Mammary microvascular endothelial cell (primary cell): ENCODE results near the gene HMHB1. TPM values are rescaled to one million over a fixed set of nuclear protein-coding genes. Genes with fewer than 3 reads are reported as not detected.

Source experiments
- total RNA-seq: library from RNA; depleted of rRNA; stranded (reverse); fragments of >200 nt; gene quantifications from 2 replicates; pipeline ENCODE4 v1.2.3, GENCODE V29; 2015

Gene HMHB1
- not detected in 2 replicates for total RNA-seq

DNA sequence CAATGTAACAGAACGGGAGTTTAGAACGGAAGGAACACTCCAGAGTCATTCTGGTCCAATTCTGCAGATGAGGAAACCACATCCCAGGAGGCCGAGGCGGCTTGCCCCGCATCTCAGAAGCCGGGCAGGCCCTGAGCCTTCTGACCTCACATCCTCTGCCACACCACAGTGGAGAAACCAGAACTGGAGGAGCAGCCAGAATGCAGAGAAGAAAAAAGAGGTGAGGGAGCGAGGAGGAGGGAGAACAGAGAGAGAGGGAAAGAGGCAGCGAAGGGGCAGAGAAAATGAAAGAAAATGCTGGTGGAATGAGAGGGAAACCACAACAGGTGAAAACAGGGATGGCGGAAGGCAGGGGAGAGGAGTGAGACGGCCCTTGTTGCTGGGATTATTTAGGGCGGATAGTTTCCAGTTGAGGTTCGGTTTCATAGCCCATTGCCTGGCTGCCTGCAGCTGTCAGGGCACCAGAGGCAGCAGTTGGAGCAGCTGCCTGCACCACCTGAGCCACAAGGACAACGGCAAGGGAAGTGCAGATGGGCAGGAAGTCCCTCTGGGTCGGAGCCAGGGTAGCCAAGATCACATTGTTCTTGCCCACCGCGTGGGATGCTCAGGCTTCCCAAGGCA is at the start of gene HMHB1:
Gene HMHB1, plus strand, starts transcription at position 77 of the 621 bp plus-strand sequence.

